Motor neuron (in vitro differentiated cells): ENCODE results near the gene LATS2. TPM values are rescaled to one million over a fixed set of nuclear protein-coding genes. Genes with fewer than 3 reads are reported as not detected.

Experiments used
- ATAC-seq, 8 experiments: fragments of 200-7000 bp; cut with Tn5 transposase; replicated peaks in 6 of 8; 2 replicates each; pipeline ENCODE4 v1.8.0; 2021; ENCODE audit warnings: mild to moderate bottlenecking in 8 of 8, moderate library complexity in 8 of 8
- H3K27ac ChIP-seq, 2 donors: fragments of 250-450 bp; sonication (Bioruptor Pico); 2 replicates each; pipeline ENCODE4 v1.9.0; 2021; ENCODE audit warnings: antibody characterized with exemption in 2 of 2, mild to moderate bottlenecking in 2 of 2, moderate library complexity in 1 of 2
- H3K4me1 ChIP-seq, 2 donors: fragments of 250-450 bp; sonication (Bioruptor Pico); replicated peaks in 1 of 2; 2 replicates each; pipeline ENCODE4 v1.6.1; 2021; ENCODE audit warnings: antibody characterized with exemption in 2 of 2, mild to moderate bottlenecking in 2 of 2, moderate library complexity in 1 of 2
- H3K4me3 ChIP-seq, 5 donors: fragments of 250-450 bp; sonication (Bioruptor Pico); 2 replicates each; pipeline ENCODE4 v1.9.0; 2021; ENCODE audit warnings: antibody characterized with exemption in 5 of 5, mild to moderate bottlenecking in 5 of 5, moderate library complexity in 4 of 5
- WGBS, 10 experiments: fragments of 450-650 bp; shearing (Covaris generic); methylation state at CpG; one replicate each; pipeline ENCODE4 v1.0.0; 2022; 5-methylcytosine and 5-hydroxymethylcytosine counted together
- in situ Hi-C, 9 experiments: fragments of 400-800 bp; cut with MboI; loops; one replicate each; pipeline ENCODE4 v1.15.0; 2021; ENCODE audit warnings: low sequenced_read_pairs in 9 of 9, low pct_unique_long_range_greater_than_20kb in 2 of 9; ENCODE audit not compliant: unreplicated experiment in 9 of 9
- total RNA-seq, 8 experiments: library from RNA; unstranded; fragments of 300-600 nt; gene quantifications; 2 replicates each; pipeline versions ENCODE4 v1.2.3 to v1.2.4, GENCODE V29; 2022

Gene LATS2
- total RNA-seq, 8 experiments from 2014 or later: 4.8 to 13.0 (median 9.0) TPM

DNA sequence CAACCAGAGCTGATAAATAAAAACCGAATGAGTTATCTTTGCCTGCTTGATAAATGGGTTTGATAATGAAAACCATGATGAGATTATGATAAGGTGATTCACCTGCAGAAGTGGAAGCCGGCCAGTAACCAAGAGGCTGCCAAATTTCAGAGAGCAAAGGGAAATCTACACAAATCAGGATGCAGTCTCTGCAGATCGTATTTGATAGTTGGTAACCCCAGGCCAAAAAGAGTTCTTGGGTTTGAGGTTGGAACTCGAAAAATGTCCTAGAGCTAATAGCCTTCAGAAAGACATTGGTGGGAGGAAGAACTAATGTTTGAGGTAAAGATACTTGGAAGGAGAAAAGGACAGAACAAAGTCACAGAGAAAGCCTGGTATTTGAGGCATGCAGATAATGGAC is 9.6 kb upstream of the LATS2 start:
- H3K27ac ChIP-seq: no peak overlapping the region
- no peak overlapping the region for H3K4me3 ChIP-seq
- H3K4me1 ChIP-seq: peaks cover 0 to 3% of the 10 kb centered on the region in 2 donors
- in situ Hi-C loops: loop anchor here in 1 of 9 experiments (25.0 kb wide), 1 partner anchor 91 kb away; no protein-coding TSS in a partner anchor
- WGBS, 10 experiments: 62 to 93% (median 78%) methylated on average over 2 to 4 of the region's 4 CpGs
- ATAC-seq: no peak

DNA sequence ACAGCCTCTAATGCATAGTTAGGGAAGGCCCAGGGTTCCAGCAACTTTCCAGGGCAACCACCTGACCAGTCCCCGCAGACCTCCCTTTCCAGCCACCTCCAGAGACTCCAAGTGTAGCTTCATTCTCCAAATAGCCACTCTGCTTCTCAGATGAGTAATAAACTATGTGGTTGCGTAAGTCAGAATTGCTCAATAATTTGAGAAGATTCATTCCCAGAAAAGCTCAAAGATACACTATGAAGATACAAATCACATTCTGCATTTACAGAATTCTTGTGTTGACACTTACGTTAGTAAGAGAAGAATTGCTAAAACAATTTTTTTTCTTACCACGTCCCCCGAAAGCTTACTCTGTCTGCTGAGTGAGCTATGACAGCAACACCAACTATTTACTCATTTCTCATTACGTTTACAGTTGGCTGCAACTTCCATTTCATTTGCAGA is 8.2 kb upstream of the LATS2 start:
- Histone ChIP-seq H3K4me3 (no peak overlapping the region), H3K27ac (no peak overlapping the region), H3K4me1 (peaks cover 0 to 2% of the 10 kb centered on the region in 2 donors)
- 0 to 94% (median 75%) methylated on average over 1 to 6 of the region's 6 CpGs for WGBS, 10 experiments
- ATAC-seq: peak; percentile 50 to 99 (median 73)
- in situ Hi-C loops: loop anchor here in 1 of 9 experiments (25.0 kb wide), 1 partner anchor 93 kb away; no protein-coding TSS in a partner anchor

DNA sequence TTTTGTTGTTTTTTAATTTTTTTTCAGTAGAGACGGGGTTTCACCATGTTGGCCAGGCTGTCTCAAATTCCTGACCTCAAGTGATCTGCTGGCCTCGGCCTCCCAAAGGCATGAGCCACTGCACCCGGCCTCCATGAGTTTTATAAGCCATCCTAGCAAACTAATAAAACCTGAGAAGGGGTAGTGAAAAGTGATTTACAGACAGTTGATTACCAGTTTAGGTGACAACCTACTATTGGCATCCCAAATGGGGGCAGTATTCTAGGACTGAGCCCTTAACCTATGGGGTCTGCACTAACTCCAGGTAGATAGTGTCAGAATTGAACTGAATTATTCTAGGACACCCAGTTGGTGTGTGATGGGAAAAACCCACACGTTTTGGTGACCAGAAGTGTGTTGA is 6.5 kb upstream of the LATS2 start:
- in situ Hi-C loops: loop anchor here in 1 of 9 experiments (25.0 kb wide), 1 partner anchor 94 kb away; no protein-coding TSS in a partner anchor
- Histone ChIP-seq H3K4me1 (no peaks in the 10 kb centered on the region), H3K4me3 (no peak overlapping the region), H3K27ac (no peak overlapping the region)
- no peak for ATAC-seq
- WGBS, 10 experiments: 50 to 94% (median 83%) methylated on average over 1 to 4 of the region's 4 CpGs; no CpG with 5 or more reads in 3 of the 10 experiments

DNA sequence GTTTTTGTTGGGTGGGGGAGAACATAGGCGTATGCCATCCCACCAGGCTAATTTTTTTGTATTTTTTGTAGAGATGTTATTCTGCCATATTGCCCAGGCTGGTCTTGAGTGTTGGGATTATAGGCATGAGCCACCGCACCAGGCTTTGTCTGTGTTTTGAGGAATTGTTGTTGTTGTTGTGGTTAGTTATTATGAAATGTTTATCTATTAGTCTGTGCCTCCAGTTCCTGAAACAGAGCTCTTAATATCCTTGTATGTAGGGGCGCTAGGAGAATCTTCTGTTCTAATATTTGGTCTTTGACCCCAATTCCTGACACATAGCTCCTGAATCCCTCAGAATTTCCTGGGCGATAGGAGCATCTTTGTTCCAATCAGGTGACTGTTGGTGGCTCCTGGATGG is 5.6 kb upstream of the LATS2 start:
- no peak overlapping the region for H3K27ac ChIP-seq

DNA sequence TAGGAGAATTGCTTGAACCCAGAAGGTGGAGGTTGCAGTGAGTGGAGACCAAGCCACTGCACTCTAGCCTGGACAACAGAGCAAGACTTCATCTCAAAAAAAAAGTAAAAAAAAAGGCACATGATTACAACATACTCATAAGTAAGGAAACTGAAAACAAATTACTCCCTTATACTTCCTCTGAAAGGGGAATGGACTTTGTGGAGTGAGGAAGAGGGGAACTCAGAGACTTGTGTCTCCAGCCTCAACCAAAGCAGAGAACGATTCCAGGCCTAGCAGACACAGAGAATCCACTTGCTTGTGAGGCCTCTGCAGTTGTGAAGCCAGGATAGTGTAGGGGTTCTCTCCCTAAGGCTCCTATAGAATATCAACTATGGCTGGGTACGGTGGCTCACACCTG is 4.3 kb upstream of the LATS2 start:
- H3K4me3 ChIP-seq: no peak overlapping the region
- in situ Hi-C loops: loop anchor here in 1 of 9 experiments (25.0 kb wide), 1 partner anchor 97 kb away; no protein-coding TSS in a partner anchor
- no peak overlapping the region for H3K27ac ChIP-seq
- WGBS, 10 experiments: 53 to 100% (median 80%) methylated on average over 1 to 2 of the region's 2 CpGs; no CpG with 5 or more reads in 3 of the 10 experiments
- no peaks in the 10 kb centered on the region for H3K4me1 ChIP-seq
- ATAC-seq: no peak

More for the DNA sequence above, 5.6 kb upstream of the LATS2 start:
- 80 to 100% (median 93%) methylated on average over 1 to 4 of the region's 4 CpGs; no CpG with 5 or more reads in 1 of the 10 experiments for WGBS, 10 experiments
- Histone ChIP-seq H3K4me1 (no peaks in the 10 kb centered on the region), H3K4me3 (no peak overlapping the region)
- in situ Hi-C loops: loop anchor here in 1 of 9 experiments (25.0 kb wide), 1 partner anchor 95 kb away; no protein-coding TSS in a partner anchor
- ATAC-seq: no peak

GRCh38 chr13:21063031-21063430 is 1.6 kb upstream of the LATS2 start:
- in situ Hi-C loops: loop anchor here in 1 of 9 experiments (25.0 kb wide), 1 partner anchor 99 kb away; no protein-coding TSS in a partner anchor
- Histone ChIP-seq H3K4me3 (no peak overlapping the region), H3K4me1 (peaks cover 0 to 6% of the 10 kb centered on the region in 2 donors), H3K27ac (no peak overlapping the region)
- 33 to 100% (median 92%) methylated on average over 1 to 2 of the region's 2 CpGs; no CpG with 5 or more reads in 2 of the 10 experiments for WGBS, 10 experiments
- ATAC-seq: no peak

GRCh38 chr13:21060338-21061028 is 903 bp downstream of the LATS2 start:
- Histone ChIP-seq H3K4me1 (peaks cover 0 to 6% of the 10 kb centered on the region in 2 donors), H3K4me3 (peak overlapping the region; percentile 67 to 100 (median 89)), H3K27ac (peak overlapping the region in 1 of 2 donors; percentile 85)
- peak; percentile 16 to 47 (median 38) for ATAC-seq
- WGBS, 10 experiments: 0 to 4% (median 0%) methylated on average over 1 to 9 of the region's 100 CpGs; no CpG with 5 or more reads in 6 of the 10 experiments
- in situ Hi-C loops: loop anchor here in 1 of 9 experiments (25.0 kb wide), 1 partner anchor 102 kb away; no protein-coding TSS in a partner anchor

GRCh38 chr13:21059641-21060337 is 1.6 kb downstream of the LATS2 start:
- peaks cover 0 to 6% of the 10 kb centered on the region in 2 donors for H3K4me1 ChIP-seq
- ATAC-seq: no peak
- H3K4me3 ChIP-seq: peak overlapping the region; percentile 67 to 100 (median 89)
- no peak overlapping the region for H3K27ac ChIP-seq
- 44 to 100% (median 79%) methylated on average over 2 to 15 of the region's 35 CpGs; no CpG with 5 or more reads in 3 of the 10 experiments for WGBS, 10 experiments
- in situ Hi-C loops: loop anchor here in 1 of 9 experiments (25.0 kb wide), 1 partner anchor 103 kb away; no protein-coding TSS in a partner anchor

- H3K4me1 ChIP-seq: peaks cover 0 to 6% of the 10 kb centered on the region in 2 donors
- peak in 1 of 8 experiments; percentile 1 for ATAC-seq
- in situ Hi-C loops: loop anchor here in 1 of 9 experiments (25.0 kb wide), 1 partner anchor 104 kb away; no protein-coding TSS in a partner anchor
- H3K27ac ChIP-seq: no peak overlapping the region
- no peak overlapping the region for H3K4me3 ChIP-seq
- 0 to 37% (median 8%) methylated on average over 1 to 2 of the region's 2 CpGs; no CpG with 5 or more reads in 3 of the 10 experiments for WGBS, 10 experiments
Observed at GRCh38 chr13:21058361-21058760, 3.0 kb downstream of the LATS2 start.

DNA sequence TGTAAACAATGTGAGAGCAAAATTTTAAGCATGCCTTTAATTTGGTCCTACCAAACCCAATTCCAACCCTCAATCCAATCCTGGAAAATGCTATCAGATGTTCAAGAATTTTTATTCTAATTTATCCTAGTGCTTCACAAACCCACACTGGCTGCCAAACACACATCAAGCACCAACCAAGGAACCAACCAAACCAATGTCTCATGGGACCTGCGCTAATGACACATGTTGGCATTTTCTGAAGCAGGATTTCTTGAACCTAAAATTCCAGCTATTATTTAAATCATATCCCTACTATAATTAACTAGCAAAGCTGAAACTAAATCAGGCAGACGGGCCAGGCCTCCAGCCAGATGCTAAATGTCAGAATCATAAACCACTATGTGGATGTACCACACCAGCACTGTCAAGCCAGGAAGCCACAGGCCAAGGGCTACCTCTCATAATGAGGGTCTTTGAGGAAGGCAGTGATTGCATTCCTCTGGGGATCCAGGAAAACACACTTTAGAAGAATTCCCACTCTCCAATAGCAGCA is 5.8 kb downstream of the LATS2 start:
- WGBS, 10 experiments: 25 to 100% (median 55%) methylated on average over 1 to 2 of the region's 2 CpGs; no CpG with 5 or more reads in 5 of the 10 experiments
- Histone ChIP-seq H3K4me3 (no peak overlapping the region), H3K27ac (no peak overlapping the region), H3K4me1 (peaks cover 0 to 6% of the 10 kb centered on the region in 2 donors)
- in situ Hi-C loops: loop anchor here in 1 of 9 experiments (25.0 kb wide), 1 partner anchor 107 kb away; no protein-coding TSS in a partner anchor
- ATAC-seq: no peak

- in situ Hi-C loops: loop anchor here in 1 of 9 experiments (25.0 kb wide), 1 partner anchor 107 kb away; no protein-coding TSS in a partner anchor
- Histone ChIP-seq H3K27ac (no peak overlapping the region), H3K4me3 (no peak overlapping the region), H3K4me1 (peaks cover 0 to 5% of the 10 kb centered on the region in 2 donors)
- 0 to 100% (median 42%) methylated on average over 1 to 2 of the region's 2 CpGs; no CpG with 5 or more reads in 1 of the 10 experiments for WGBS, 10 experiments
- ATAC-seq: no peak
Observed at GRCh38 chr13:21055016-21055415, 6.4 kb downstream of the LATS2 start.

DNA sequence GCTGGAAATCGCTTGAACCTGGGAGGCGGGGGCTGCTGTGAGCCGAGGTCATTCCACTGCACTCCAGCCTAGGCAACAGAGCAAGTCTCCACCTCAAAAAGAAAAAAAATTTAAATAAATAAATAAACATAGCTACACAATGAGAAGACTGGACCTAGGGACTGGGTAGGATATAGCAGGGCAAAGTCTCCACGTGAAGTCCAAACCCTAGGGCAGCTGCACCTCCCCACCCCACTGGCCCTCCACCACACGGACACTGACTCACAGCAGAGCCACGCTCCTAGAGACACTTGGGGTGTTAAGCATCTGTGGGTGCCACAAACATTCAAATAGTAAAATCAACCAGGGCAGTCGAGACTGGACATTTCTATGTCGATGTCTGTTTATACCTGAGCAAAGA is 7.1 kb downstream of the LATS2 start:
- in situ Hi-C loops: loop anchor here in 1 of 9 experiments (25.0 kb wide), 1 partner anchor 108 kb away; no protein-coding TSS in a partner anchor
- no peaks in the 10 kb centered on the region for H3K4me1 ChIP-seq
- WGBS, 10 experiments: 70 to 100% (median 93%) methylated on average over 1 to 6 of the region's 8 CpGs; no CpG with 5 or more reads in 2 of the 10 experiments
- no peak overlapping the region for H3K27ac ChIP-seq
- ATAC-seq: peak in 2 of 8 experiments; percentile 18 to 39
- H3K4me3 ChIP-seq: no peak overlapping the region
